Activated CD4-positive, alpha-beta memory T cell treated with anti-CD3 and anti-CD28 coated beads for 36 hours (primary cell): ENCODE measurements around the gene MYO1B. TPM values are rescaled to one million over a fixed set of nuclear protein-coding genes. Genes with fewer than 3 reads are reported as not detected.

Experiments used
- CTCF ChIA-PET: fragments of 350-600 bp; sonication (Branson Sonifier 250); formaldehyde crosslinking; loops from one replicate; lab custom pipeline; 2021; ENCODE audit warnings: antibody characterized with exemption, inconsistent platforms; lab: Charles Lee
- POLR2A ChIA-PET: fragments of 350-600 bp; sonication (Branson Sonifier 250); formaldehyde crosslinking; loops from one replicate; lab custom pipeline; 2021; ENCODE audit warnings: antibody characterized with exemption; lab: Charles Lee
- DNase-seq: peaks from one replicate; pipeline ENCODE4 v3.0.0-alpha.2; 2020
- H3K27ac Mint-ChIP-seq: one replicate; pipeline ENCODE4 v1.8.0; 2021; ENCODE audit warnings: mixed read lengths
- H3K27me3 Mint-ChIP-seq: one replicate; pipeline ENCODE4 v1.8.0; 2021; ENCODE audit warnings: mixed read lengths
- H3K36me3 Mint-ChIP-seq: one replicate; pipeline ENCODE4 v1.8.0; 2021; ENCODE audit warnings: mixed read lengths
- H3K4me1 Mint-ChIP-seq: one replicate; pipeline ENCODE4 v1.8.0; 2021; ENCODE audit warnings: low read depth, mixed read lengths
- H3K4me3 Mint-ChIP-seq: one replicate; pipeline ENCODE4 v1.8.0; 2021; ENCODE audit warnings: mild to moderate bottlenecking, mixed read lengths
- H3K9me3 Mint-ChIP-seq: one replicate; pipeline ENCODE4 v1.8.0; 2021; ENCODE audit warnings: mixed read lengths
- intact Hi-C: fragments of 100-400 bp; cut with micrococcal nuclease; formaldehyde crosslinking; loops from one replicate; pipeline ENCODE4 v1.15.1; 2023
- total RNA-seq, 2 experiments: library from RNA; stranded (reverse); gene quantifications; one replicate each; pipeline ENCODE4 v1.2.3, GENCODE V29; 2021

MYO1B gene
- total RNA-seq, 2 experiments from 2014 or later, result 13.5 to 15.6 TPM

GRCh38 chr2:191264647-191265081 is 19.5 kb downstream of the MYO1B start:
- H3K4me1 Mint-ChIP-seq, result no peaks in the 10 kb centered on the region
- DNase-seq, result no peak
- intact Hi-C loops, result no loop called here
- H3K27ac Mint-ChIP-seq, result no peak overlapping the region
- no peaks in the 10 kb centered on the region for H3K27me3 Mint-ChIP-seq
- H3K4me3 Mint-ChIP-seq, result no peak overlapping the region
- POLR2A ChIA-PET, result no interaction called here
- no peaks in the 10 kb centered on the region for H3K36me3 Mint-ChIP-seq
- CTCF ChIA-PET, result interaction anchor here (1.9 kb wide), 1 partner anchor 100 kb away, joined by 5 read pairs; no protein-coding TSS in a partner anchor
- H3K9me3 Mint-ChIP-seq, result no peaks in the 10 kb centered on the region

GRCh38 chr2:191265311-191266170 is 20.3 kb downstream of the MYO1B start:
- no peaks in the 10 kb centered on the region for H3K4me1 Mint-ChIP-seq
- no peak for DNase-seq
- intact Hi-C loops, result no loop called here
- CTCF ChIA-PET, result interaction anchor here (1.9 kb wide), 1 partner anchor 101 kb away, joined by 5 read pairs; no protein-coding TSS in a partner anchor
- no peak overlapping the region for H3K4me3 Mint-ChIP-seq
- no peak overlapping the region for H3K27ac Mint-ChIP-seq
- H3K9me3 Mint-ChIP-seq, result no peaks in the 10 kb centered on the region
- POLR2A ChIA-PET, result no interaction called here
- no peaks in the 10 kb centered on the region for H3K27me3 Mint-ChIP-seq
- no peaks in the 10 kb centered on the region for H3K36me3 Mint-ChIP-seq

GRCh38 chr2:191266201-191266600 is 21.0 kb downstream of the MYO1B start:
- no peak overlapping the region for H3K27ac Mint-ChIP-seq
- ChIA-PET CTCF (no interaction called here), POLR2A (no interaction called here)
- H3K9me3 Mint-ChIP-seq, result no peaks in the 10 kb centered on the region
- DNase-seq, result no peak
- H3K36me3 Mint-ChIP-seq, result no peaks in the 10 kb centered on the region
- no peaks in the 10 kb centered on the region for H3K4me1 Mint-ChIP-seq
- intact Hi-C loops, result no loop called here
- no peak overlapping the region for H3K4me3 Mint-ChIP-seq
- H3K27me3 Mint-ChIP-seq, result no peaks in the 10 kb centered on the region

GRCh38 chr2:191268596-191268995 is 23.4 kb downstream of the MYO1B start:
- Mint-ChIP-seq H3K27me3 (peaks cover 2% of the 10 kb centered on the region), H3K36me3 (no peaks in the 10 kb centered on the region), H3K27ac (no peak overlapping the region), H3K4me1 (no peaks in the 10 kb centered on the region), H3K9me3 (no peaks in the 10 kb centered on the region), H3K4me3 (no peak overlapping the region)
- intact Hi-C loops, result no loop called here
- no peak for DNase-seq
- ChIA-PET CTCF (no interaction called here), POLR2A (no interaction called here)

- intact Hi-C loops, result no loop called here
- no peak overlapping the region for H3K27ac Mint-ChIP-seq
- no peak for DNase-seq
- ChIA-PET POLR2A (no interaction called here), CTCF (no interaction called here)
- no peaks in the 10 kb centered on the region for H3K4me1 Mint-ChIP-seq
- peaks cover 2% of the 10 kb centered on the region for H3K27me3 Mint-ChIP-seq
- H3K9me3 Mint-ChIP-seq, result no peaks in the 10 kb centered on the region
- H3K4me3 Mint-ChIP-seq, result no peak overlapping the region
- no peaks in the 10 kb centered on the region for H3K36me3 Mint-ChIP-seq
These were observed 25.3 kb downstream of the MYO1B start for GRCh38 chr2:191270306-191271161.

- H3K4me1 Mint-ChIP-seq, result no peaks in the 10 kb centered on the region
- ChIA-PET POLR2A (interaction anchor here (0.6 kb wide), 1 partner anchor 91 kb away, joined by 5 read pairs; no protein-coding TSS in a partner anchor), CTCF (no interaction called here)
- no peaks in the 10 kb centered on the region for H3K9me3 Mint-ChIP-seq
- H3K27ac Mint-ChIP-seq, result no peak overlapping the region
- H3K36me3 Mint-ChIP-seq, result no peaks in the 10 kb centered on the region
- peaks cover 7% of the 10 kb centered on the region for H3K27me3 Mint-ChIP-seq
- DNase-seq, result no peak
- H3K4me3 Mint-ChIP-seq, result no peak overlapping the region
- intact Hi-C loops, result no loop called here
These were observed 26.9 kb downstream of the MYO1B start for GRCh38 chr2:191272064-191272463.

GRCh38 chr2:191274413-191274815 is 29.2 kb downstream of the MYO1B start:
- H3K27ac Mint-ChIP-seq, result no peak overlapping the region
- H3K9me3 Mint-ChIP-seq, result no peaks in the 10 kb centered on the region
- intact Hi-C loops, result no loop called here
- H3K36me3 Mint-ChIP-seq, result no peaks in the 10 kb centered on the region
- POLR2A ChIA-PET, result no interaction called here
- CTCF ChIA-PET, result no interaction called here
- peaks cover 7% of the 10 kb centered on the region for H3K27me3 Mint-ChIP-seq
- DNase-seq, result no peak
- no peak overlapping the region for H3K4me3 Mint-ChIP-seq
- no peaks in the 10 kb centered on the region for H3K4me1 Mint-ChIP-seq

GRCh38 chr2:191276792-191277465 is 31.7 kb downstream of the MYO1B start:
- no peaks in the 10 kb centered on the region for H3K36me3 Mint-ChIP-seq
- CTCF ChIA-PET, result interaction anchor here (0.8 kb wide), 1 partner anchor 25 kb away, joined by 3 read pairs; no protein-coding TSS in a partner anchor
- no peaks in the 10 kb centered on the region for H3K9me3 Mint-ChIP-seq
- H3K27me3 Mint-ChIP-seq, result peaks cover 7% of the 10 kb centered on the region
- intact Hi-C loops, result no loop called here
- H3K4me1 Mint-ChIP-seq, result no peaks in the 10 kb centered on the region
- DNase-seq, result no peak
- POLR2A ChIA-PET, result no interaction called here
- no peak overlapping the region for H3K27ac Mint-ChIP-seq
- no peak overlapping the region for H3K4me3 Mint-ChIP-seq

- Mint-ChIP-seq H3K4me1 (no peaks in the 10 kb centered on the region), H3K4me3 (no peak overlapping the region), H3K27me3 (peaks cover 5% of the 10 kb centered on the region), H3K27ac (no peak overlapping the region), H3K36me3 (no peaks in the 10 kb centered on the region), H3K9me3 (no peaks in the 10 kb centered on the region)
- CTCF ChIA-PET, result interaction anchor here (0.6 kb wide), 1 partner anchor 62 kb away, joined by 3 read pairs; no protein-coding TSS in a partner anchor
- POLR2A ChIA-PET, result no interaction called here
- intact Hi-C loops, result no loop called here
- DNase-seq, result no peak
These were observed 35.1 kb downstream of the MYO1B start for GRCh38 chr2:191280290-191280689.

- POLR2A ChIA-PET, result no interaction called here
- H3K4me3 Mint-ChIP-seq, result no peak overlapping the region
- H3K27ac Mint-ChIP-seq, result no peak overlapping the region
- no peaks in the 10 kb centered on the region for H3K9me3 Mint-ChIP-seq
- no peak for DNase-seq
- CTCF ChIA-PET, result no interaction called here
- H3K4me1 Mint-ChIP-seq, result no peaks in the 10 kb centered on the region
- no peaks in the 10 kb centered on the region for H3K36me3 Mint-ChIP-seq
- H3K27me3 Mint-ChIP-seq, result peaks cover 5% of the 10 kb centered on the region
- intact Hi-C loops, result no loop called here
These were observed 35.9 kb downstream of the MYO1B start for GRCh38 chr2:191280834-191281756.

- Mint-ChIP-seq H3K4me3 (no peak overlapping the region), H3K36me3 (no peaks in the 10 kb centered on the region), H3K27ac (no peak overlapping the region), H3K4me1 (no peaks in the 10 kb centered on the region), H3K27me3 (peaks cover 2% of the 10 kb centered on the region), H3K9me3 (no peaks in the 10 kb centered on the region)
- DNase-seq, result no peak
- intact Hi-C loops, result no loop called here
- CTCF ChIA-PET, result interaction anchor here (0.6 kb wide), 1 partner anchor 122 kb away, joined by 3 read pairs; no protein-coding TSS in a partner anchor
- POLR2A ChIA-PET, result no interaction called here
These were observed 40.0 kb downstream of the MYO1B start for GRCh38 chr2:191285252-191285651.
